Left renal pelvis (tissue), 4 donors: Measurements from ENCODE around the gene WT1. TPM values are rescaled to one million over a fixed set of nuclear protein-coding genes. Genes with fewer than 3 reads are reported as not detected.

Source experiments
- DNase-seq, 4 donors: peaks; one replicate each; pipeline ENCODE4 v3.0.0-alpha.2; 2013; ENCODE audit warnings: low read depth in 4 of 4, low spot score in 3 of 4
- polyA plus RNA-seq, 4 donors: library from polyadenylated mRNA; unstranded; fragments of 120-200 nt; gene quantifications; one replicate each; pipeline ENCODE4 v1.2.1, GENCODE V29; 2013; ENCODE audit not compliant: insufficient read length in 4 of 4

Gene WT1
- polyA plus RNA-seq, 4 donors, result 126 to 248 (median 228) TPM

- DNase-seq, result no peak
Observed at GRCh38 chr11:32340181-32340580, 95.2 kb downstream of the WT1 start.

Other genes starting within 250 kb of the WT1 start
- 100 to 1,000 TPM; 446 to 745 (median 687) TPM for gene EIF3M, start 148.3 kb upstream of the WT1 start, polyA plus RNA-seq